ENCODE data around the gene WASHC4. TPM values are rescaled to one million over a fixed set of nuclear protein-coding genes. Genes with fewer than 3 reads are reported as not detected.

The WASHC4 gene
- total and polyA plus RNA-seq, 10 of the 15 experiments (the other 5 are each of a cell fraction or from before 2014, with no cell fraction given): 16.0 to 50.6 (median 34.0) TPM

- TF ChIP-seq SMAD1 (IDR thresholded peaks at IDR 0.05; ENCODE audit: low read depth, partially characterized antibody) (no peak), BCL11A (IDR thresholded peaks at IDR 0.05; ENCODE audit: low read depth, low read length) (no peak), IRF5 (IDR thresholded peaks at IDR 0.05; ENCODE audit: borderline replicate concordance) (no peak), ZSCAN29 (IDR thresholded peaks at IDR 0.05) (no peak), USF2 (IDR thresholded peaks at IDR 0.05; ENCODE audit: borderline replicate concordance, low read depth, low read length) (peak; percentile 93), ASH2L (IDR thresholded peaks at IDR 0.05; ENCODE audit: borderline replicate concordance, low read depth) (0 out of 2 replicates have a peak, but pooled peaks have one; percentile 23), SIX5 (IDR thresholded peaks at IDR 0.05; ENCODE audit: low read depth, low read length, severe bottlenecking) (peak; percentile 83), PML (IDR thresholded peaks at IDR 0.05; ENCODE audit: low read length) (peak; percentile 87), JUNB (IDR thresholded peaks at IDR 0.05) (no peak), STAT1 (conservative IDR thresholded peaks at IDR 0.05) (peak; percentile 91; the same call in 1 of the 2 replicates), RELA (IDR thresholded peaks at IDR 0.05; ENCODE audit: borderline replicate concordance, partially characterized antibody) (peak; percentile 94), POLR2AphosphoS2 (IDR thresholded peaks at IDR 0.05; ENCODE audit: low read depth, low read length) (peak; percentile 88), CREB1 (IDR thresholded peaks at IDR 0.05; ENCODE audit: low read depth) (peak; percentile 82), ZNF24 (IDR thresholded peaks at IDR 0.05) (no peak), USF1 (IDR thresholded peaks at IDR 0.05; ENCODE audit: borderline replicate concordance, extremely low read length, insufficient read depth, low read depth, low read length) (peak; percentile 99), NFYB (IDR thresholded peaks at IDR 0.05; ENCODE audit: insufficient read depth, low read depth, low read length) (no peak), NR2C2 (IDR thresholded peaks at IDR 0.05; ENCODE audit: borderline replicate concordance, control insufficient read depth, insufficient read length, low read depth) (no peak), CTCF (IDR thresholded peaks at IDR 0.05 in 2 of 3, conservative IDR thresholded peaks at IDR 0.05 in 1 of 3; ENCODE audit: control insufficient read depth in 2 of 3, extremely low read depth in 1 of 3, insufficient read depth in 1 of 3, low read depth in 3 of 3, low read length in 3 of 3) (peak in 1 of 3 experiments; percentile 14; a peak in 1 of 6 replicates), TCF12 (IDR thresholded peaks at IDR 0.05; ENCODE audit: low read depth, low read length) (peak; percentile 59; the same call in 1 of the 2 replicates), KDM1A (IDR thresholded peaks at IDR 0.05; ENCODE audit: borderline replicate concordance) (no peak), RB1 (IDR thresholded peaks at IDR 0.05; ENCODE audit: borderline replicate concordance) (0 out of 2 replicates have a peak, but pooled peaks have one; percentile 56)
These were observed at the start of gene WASHC4 (continued) for GRCh38 chr12:105107494-105108371.
